ENCODE data around the gene C9orf85.
A peak's percentile ranks its signal among the peaks of the same experiment; 100 is the strongest.

C9orf85 gene

DNA sequence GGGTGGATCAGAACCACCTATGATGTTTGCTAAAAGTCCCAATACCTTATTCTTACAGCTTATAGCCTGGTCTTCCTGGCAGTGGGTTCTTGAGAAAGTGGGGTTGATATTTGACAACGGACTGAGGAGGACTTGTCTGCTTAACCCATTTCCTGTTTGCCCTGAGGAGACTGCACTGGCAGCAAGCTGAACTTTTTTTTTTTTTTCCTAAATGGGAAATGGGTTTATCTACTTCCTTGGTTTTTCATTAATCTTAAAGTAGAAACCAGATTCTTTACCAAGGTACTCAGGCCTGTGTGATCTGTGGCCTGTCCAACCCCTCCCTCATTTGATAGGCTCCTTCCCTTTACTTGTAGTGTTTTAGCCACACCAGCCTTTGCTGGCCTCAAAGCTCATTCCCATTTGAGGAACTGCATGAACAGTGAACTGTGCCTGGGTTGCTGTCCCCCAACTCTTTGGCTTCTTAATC, 101.9 kb downstream of the C9orf85 start:
- TF ChIP-seq, protein P1, sequence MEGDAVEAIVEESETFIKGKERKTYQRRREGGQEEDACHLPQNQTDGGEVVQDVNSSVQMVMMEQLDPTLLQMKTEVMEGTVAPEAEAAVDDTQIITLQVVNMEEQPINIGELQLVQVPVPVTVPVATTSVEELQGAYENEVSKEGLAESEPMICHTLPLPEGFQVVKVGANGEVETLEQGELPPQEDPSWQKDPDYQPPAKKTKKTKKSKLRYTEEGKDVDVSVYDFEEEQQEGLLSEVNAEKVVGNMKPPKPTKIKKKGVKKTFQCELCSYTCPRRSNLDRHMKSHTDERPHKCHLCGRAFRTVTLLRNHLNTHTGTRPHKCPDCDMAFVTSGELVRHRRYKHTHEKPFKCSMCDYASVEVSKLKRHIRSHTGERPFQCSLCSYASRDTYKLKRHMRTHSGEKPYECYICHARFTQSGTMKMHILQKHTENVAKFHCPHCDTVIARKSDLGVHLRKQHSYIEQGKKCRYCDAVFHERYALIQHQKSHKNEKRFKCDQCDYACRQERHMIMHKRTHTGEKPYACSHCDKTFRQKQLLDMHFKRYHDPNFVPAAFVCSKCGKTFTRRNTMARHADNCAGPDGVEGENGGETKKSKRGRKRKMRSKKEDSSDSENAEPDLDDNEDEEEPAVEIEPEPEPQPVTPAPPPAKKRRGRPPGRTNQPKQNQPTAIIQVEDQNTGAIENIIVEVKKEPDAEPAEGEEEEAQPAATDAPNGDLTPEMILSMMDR (conservative IDR thresholded peaks at IDR 0.05; ENCODE audit: control insufficient read depth, insufficient read depth, low read depth, low read length), result no peak
- H3K4me3 ChIP-seq (ENCODE audit: control insufficient read depth, low read depth, low read length), result no peak overlapping the region
- no peak for DNase-seq (ENCODE audit: low read depth)

DNA sequence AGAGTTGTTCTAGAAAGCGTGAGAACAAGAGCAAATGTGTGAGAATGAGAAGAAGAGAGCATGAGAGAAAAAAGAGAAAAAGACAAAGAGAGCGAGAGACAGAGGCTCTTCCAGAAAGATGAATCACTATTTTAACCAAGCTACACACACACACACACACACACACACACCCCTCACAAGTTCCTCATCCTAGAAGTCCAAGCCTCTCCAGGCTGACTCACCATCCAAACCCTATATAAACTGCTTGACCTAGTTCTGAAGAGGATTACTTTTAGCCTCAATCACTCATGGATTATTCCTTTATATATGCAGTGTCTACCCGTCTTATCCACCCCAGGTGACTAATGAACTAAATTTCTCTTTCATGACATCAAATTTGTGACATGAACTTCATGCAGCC, 111.4 kb downstream of the C9orf85 start:
- TF ChIP-seq, protein P1 (conservative IDR thresholded peaks at IDR 0.05; ENCODE audit: control insufficient read depth, insufficient read depth, low read depth, low read length), result no peak
- peak; percentile 91 for DNase-seq (ENCODE audit: low read depth)
- H3K4me3 ChIP-seq (ENCODE audit: control insufficient read depth, low read depth, low read length), result no peak overlapping the region
